Neutrophil (primary cell): Measurements from ENCODE around the gene CTDNEP1.

Source experiments
- H3K27ac ChIP-seq: fragments of 200-600 bp; sonication (generic); 2 replicates; pipeline ENCODE4 v1.5.1; 2016; ENCODE audit warnings: mild to moderate bottlenecking, moderate library complexity
- H3K27me3 ChIP-seq: fragments of 200-600 bp; sonication (generic); 2 replicates; pipeline ENCODE4 v1.6.0; 2016; ENCODE audit warnings: mild to moderate bottlenecking
- H3K36me3 ChIP-seq: fragments of 200-600 bp; sonication (generic); 2 replicates; pipeline ENCODE4 v1.5.1; 2017
- H3K4me1 ChIP-seq, 2 experiments: fragments of 200-600 bp in 1 of 2; sonication (generic) in 1 of 2; 1 replicate in 1 of 2; 2 replicates in 1 of 2; pipeline versions ENCODE4 v1.5.1 to v1.6.1; 2013 to 2016; ENCODE audit warnings: low read depth in 1 of 2, low read length in 1 of 2, mild to moderate bottlenecking in 1 of 2, moderate library complexity in 1 of 2; ENCODE audit not compliant: control insufficient read depth in 1 of 2, insufficient read depth in 1 of 2
- H3K4me3 ChIP-seq, 2 experiments: fragments of 200-600 bp in 1 of 2; sonication (generic) in 1 of 2; 1 replicate in 1 of 2; 2 replicates in 1 of 2; pipeline ENCODE4 v1.5.1; 2013 to 2016; ENCODE audit warnings: low read depth in 1 of 2, low read length in 1 of 2, mild to moderate bottlenecking in 1 of 2, moderate library complexity in 1 of 2
- H3K9me3 ChIP-seq: fragments of 200-600 bp; sonication (generic); 2 replicates; pipeline ENCODE4 v1.5.1; 2016
- TF ChIP-seq, protein P1 (sequence below): fragments of 200-600 bp; sonication (generic); IDR thresholded peaks from 2 replicates; pipeline ENCODE4 v1.5.1; 2016; ENCODE audit warnings: antibody characterized with exemption

The CTDNEP1 gene

DNA sequence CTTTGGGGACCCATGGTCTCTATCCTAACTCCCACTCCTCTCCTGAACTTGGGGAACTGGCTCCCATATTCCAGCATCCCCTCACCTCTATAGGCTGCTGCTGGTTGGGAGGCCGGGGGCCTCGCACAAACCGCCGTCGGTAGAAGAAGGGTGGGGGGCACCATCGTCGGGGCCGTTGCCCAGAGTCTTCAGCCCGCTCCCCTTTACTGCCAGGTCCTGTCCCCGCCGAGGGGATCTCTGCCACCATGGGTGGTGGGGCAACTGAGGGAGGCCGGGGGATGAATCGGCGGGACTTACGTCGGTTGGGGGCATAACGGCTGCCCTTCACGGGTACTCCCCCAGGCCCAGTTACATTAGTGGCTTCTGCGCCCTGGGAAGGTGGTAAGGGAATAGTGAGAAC is 38.6 kb upstream of the CTDNEP1 start:
- H3K4me3 ChIP-seq, result no peak overlapping the region
- peaks cover 100% of the 10 kb centered on the region for H3K27me3 ChIP-seq
- peaks cover 5 to 15% of the 10 kb centered on the region in 2 experiments for H3K4me1 ChIP-seq
- no peaks in the 10 kb centered on the region for H3K9me3 ChIP-seq
- TF ChIP-seq, protein P1, sequence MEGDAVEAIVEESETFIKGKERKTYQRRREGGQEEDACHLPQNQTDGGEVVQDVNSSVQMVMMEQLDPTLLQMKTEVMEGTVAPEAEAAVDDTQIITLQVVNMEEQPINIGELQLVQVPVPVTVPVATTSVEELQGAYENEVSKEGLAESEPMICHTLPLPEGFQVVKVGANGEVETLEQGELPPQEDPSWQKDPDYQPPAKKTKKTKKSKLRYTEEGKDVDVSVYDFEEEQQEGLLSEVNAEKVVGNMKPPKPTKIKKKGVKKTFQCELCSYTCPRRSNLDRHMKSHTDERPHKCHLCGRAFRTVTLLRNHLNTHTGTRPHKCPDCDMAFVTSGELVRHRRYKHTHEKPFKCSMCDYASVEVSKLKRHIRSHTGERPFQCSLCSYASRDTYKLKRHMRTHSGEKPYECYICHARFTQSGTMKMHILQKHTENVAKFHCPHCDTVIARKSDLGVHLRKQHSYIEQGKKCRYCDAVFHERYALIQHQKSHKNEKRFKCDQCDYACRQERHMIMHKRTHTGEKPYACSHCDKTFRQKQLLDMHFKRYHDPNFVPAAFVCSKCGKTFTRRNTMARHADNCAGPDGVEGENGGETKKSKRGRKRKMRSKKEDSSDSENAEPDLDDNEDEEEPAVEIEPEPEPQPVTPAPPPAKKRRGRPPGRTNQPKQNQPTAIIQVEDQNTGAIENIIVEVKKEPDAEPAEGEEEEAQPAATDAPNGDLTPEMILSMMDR, result no peak
- H3K27ac ChIP-seq, result no peak overlapping the region
- no peaks in the 10 kb centered on the region for H3K36me3 ChIP-seq

DNA sequence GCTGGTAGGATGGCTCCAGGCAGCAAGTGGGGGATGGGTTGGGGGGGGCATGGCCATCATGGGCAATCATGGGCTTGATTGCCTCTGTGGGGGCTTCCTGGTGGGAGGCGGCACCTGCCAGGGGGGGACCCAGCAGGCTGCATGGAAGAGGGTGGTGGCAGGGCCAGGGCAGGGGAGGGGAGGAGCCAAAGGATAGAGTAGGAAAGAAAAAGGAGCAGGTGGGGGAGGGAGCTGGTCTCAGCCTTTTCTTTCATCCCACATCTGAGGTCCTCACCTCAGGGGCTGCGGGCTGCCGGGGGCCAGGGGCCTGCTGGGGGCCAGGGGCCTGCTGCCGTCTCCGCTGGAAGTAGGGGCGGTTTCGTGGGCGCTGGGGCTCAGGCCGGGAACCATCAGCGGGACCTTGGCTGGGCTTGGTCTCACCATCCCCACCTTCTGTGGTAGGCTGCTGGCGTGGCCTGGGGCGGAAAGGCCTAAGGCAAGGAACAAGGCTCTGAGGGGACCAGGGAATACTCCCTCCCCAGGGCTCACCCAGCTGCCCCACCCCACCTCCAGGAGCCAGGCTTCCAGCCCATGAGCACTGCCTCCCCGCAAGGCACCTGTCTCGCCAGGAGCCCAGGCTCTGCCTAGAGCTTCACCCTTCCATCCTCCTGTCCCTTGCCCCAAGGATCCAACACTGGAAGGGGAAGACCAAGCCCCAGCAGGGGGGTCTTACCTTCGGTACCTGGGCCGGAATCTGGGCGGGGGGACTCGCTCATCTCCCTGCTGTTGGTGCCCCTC is 37.9 kb upstream of the CTDNEP1 start:
- no peaks in the 10 kb centered on the region for H3K36me3 ChIP-seq
- TF ChIP-seq, protein P1, result no peak
- peaks cover 100% of the 10 kb centered on the region for H3K27me3 ChIP-seq
- peaks cover 0 to 9% of the 10 kb centered on the region in 2 experiments for H3K4me1 ChIP-seq
- H3K4me3 ChIP-seq, result no peak overlapping the region
- no peaks in the 10 kb centered on the region for H3K9me3 ChIP-seq
- H3K27ac ChIP-seq, result no peak overlapping the region

DNA sequence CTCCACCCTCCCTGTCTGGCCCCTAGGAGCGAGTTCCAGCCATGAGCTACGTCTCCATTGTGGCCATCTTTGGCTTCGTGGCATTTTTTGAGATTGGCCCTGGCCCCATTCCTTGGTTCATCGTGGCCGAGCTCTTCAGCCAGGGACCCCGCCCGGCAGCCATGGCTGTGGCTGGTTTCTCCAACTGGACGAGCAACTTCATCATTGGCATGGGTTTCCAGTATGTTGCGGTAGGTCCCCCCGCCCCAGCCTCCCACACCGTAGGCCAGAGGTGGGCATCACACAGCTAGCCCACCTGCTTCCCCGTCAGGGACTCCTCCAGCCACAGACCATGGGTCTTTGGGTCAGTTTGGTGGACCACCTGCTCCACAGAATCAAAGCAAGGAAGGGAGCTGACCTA is 34.1 kb upstream of the CTDNEP1 start:
- Histone ChIP-seq H3K4me1 (peaks cover 11 to 19% of the 10 kb centered on the region in 2 experiments), H3K4me3 (no peak overlapping the region), H3K27ac (no peak overlapping the region), H3K36me3 (no peaks in the 10 kb centered on the region), H3K9me3 (no peaks in the 10 kb centered on the region), H3K27me3 (peaks cover 100% of the 10 kb centered on the region)
- TF ChIP-seq, protein P1, result no peak

DNA sequence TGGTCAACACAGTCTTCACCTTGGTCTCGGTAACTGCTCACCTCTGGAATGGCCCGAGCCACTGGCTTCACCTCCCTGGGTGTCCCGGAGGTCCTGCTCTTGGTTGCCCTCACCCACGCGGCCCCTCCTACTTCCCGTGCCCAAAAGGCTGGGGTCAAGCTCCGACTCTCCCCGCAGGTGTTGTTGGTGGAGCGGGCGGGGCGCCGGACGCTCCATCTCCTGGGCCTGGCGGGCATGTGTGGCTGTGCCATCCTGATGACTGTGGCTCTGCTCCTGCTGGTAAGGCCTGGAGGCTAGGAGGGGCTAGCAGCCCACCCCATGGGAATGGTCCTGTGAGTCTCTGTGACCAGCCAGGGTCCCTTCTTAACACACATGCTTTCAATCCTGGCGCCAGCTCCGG is 33.4 kb upstream of the CTDNEP1 start:
- Histone ChIP-seq H3K36me3 (no peaks in the 10 kb centered on the region), H3K4me3 (no peak overlapping the region), H3K27ac (no peak overlapping the region), H3K9me3 (no peaks in the 10 kb centered on the region), H3K27me3 (peaks cover 100% of the 10 kb centered on the region), H3K4me1 (peaks cover 14 to 24% of the 10 kb centered on the region in 2 experiments)
- TF ChIP-seq, protein P1, result no peak

DNA sequence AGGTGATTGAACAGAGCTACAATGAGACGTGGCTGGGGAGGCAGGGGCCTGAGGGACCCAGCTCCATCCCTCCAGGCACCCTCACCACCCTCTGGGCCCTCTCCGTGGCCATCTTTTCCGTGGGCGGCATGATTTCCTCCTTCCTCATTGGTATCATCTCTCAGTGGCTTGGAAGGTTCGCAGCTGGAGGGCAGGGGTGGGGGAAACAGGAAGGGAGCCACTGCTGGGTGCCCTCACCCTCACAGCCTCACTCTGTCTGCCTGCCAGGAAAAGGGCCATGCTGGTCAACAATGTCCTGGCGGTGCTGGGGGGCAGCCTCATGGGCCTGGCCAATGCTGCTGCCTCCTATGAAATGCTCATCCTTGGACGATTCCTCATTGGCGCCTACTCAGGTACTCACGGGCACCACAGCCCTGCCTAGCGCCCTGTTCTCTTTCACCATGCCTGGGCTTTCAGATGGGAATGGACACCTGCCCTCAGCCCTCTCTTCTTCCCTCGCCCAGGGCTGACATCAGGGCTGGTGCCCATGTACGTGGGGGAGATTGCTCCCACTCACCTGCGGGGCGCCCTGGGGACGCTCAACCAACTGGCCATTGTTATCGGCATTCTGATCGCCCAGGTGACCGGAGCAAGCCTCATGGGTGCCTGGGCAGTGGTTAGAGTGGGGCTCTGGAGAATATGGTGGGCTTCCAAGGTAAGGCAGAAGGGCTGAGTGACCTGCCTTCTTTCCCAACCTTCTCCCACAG is 32.1 kb upstream of the CTDNEP1 start:
- H3K4me3 ChIP-seq, result no peak overlapping the region
- H3K27ac ChIP-seq, result no peak overlapping the region
- no peaks in the 10 kb centered on the region for H3K9me3 ChIP-seq
- peaks cover 14 to 24% of the 10 kb centered on the region in 2 experiments for H3K4me1 ChIP-seq
- H3K36me3 ChIP-seq, result no peaks in the 10 kb centered on the region
- TF ChIP-seq, protein P1, result no peak
- H3K27me3 ChIP-seq, result peaks cover 98% of the 10 kb centered on the region
